GM12878 (cell line): ENCODE measurements around the gene NF1. TPM values are rescaled to one million over a fixed set of nuclear protein-coding genes. Genes with fewer than 3 reads are reported as not detected.

Experiments used
- ATAC-seq: fragments of 200-7000 bp; cut with Tn5 transposase; 3 replicates; pipeline ENCODE4 v1.9.1; 2020; ENCODE audit warnings: mild to moderate bottlenecking, moderate library complexity
- BruUV-seq: library from RNA; stranded (reverse); fragments of 400-500 nt; replicated peaks from 2 replicates; lab custom pipeline; 2021; lab: Mats Ljungman, UMichigan
- CTCF ChIA-PET: fragments of 300-600 bp; sonication (Branson Sonifier 250); formaldehyde crosslinking; extraction: SDS; loops from one replicate; lab custom pipeline; 2021; ENCODE audit warnings: inconsistent platforms; lab: Yijun Ruan, JAX
- POLR2A ChIA-PET: fragments of 350-600 bp; formaldehyde crosslinking; extraction: SDS; loops from one replicate; lab custom pipeline; 2021; ENCODE audit warnings: inconsistent platforms; lab: Charles Lee
- RAD21 ChIA-PET: fragments of 300-600 bp; sonication (Branson Sonifier 250); formaldehyde crosslinking; loops from one replicate; lab custom pipeline; 2023; ENCODE audit warnings: antibody characterized with exemption; ENCODE audit not compliant: unreplicated experiment; lab: Charles Lee
- SMC1A ChIA-PET: fragments of 300-600 bp; sonication (Branson Sonifier 250); formaldehyde crosslinking; loops from one replicate; lab custom pipeline; 2023; ENCODE audit not compliant: unreplicated experiment, uncharacterized antibody; lab: Charles Lee
- DNase-seq: peaks from one replicate; pipeline ENCODE4 v3.0.0-alpha.2; 2011; ENCODE audit warnings: low read depth, low spot score
- FAIRE-seq: peaks from 3 replicates; lab custom pipeline; 2011; peaks lifted over from hg19 to GRCh38; lab: Jason Lieb, UNC
- H2AFZ ChIP-seq: 2 replicates; pipeline ENCODE4 v1.6.0; 2011; ENCODE audit warnings: low read depth, low read length, control low read depth; ENCODE audit not compliant: control insufficient read depth
- H3K27ac ChIP-seq: 2 replicates; pipeline ENCODE4 v1.5.1; 2011; ENCODE audit warnings: control low read depth; ENCODE audit not compliant: control insufficient read depth, insufficient read depth
- H3K27me3 ChIP-seq, 2 experiments: replicated peaks in 1 of 2; 2 replicates each; pipeline versions ENCODE4 v1.6.0 to v1.6.1; 2011; ENCODE audit warnings: low read length in 1 of 2; ENCODE audit not compliant: control insufficient read depth in 2 of 2, insufficient read depth in 2 of 2
- H3K36me3 ChIP-seq, 2 experiments: 2 replicates each; pipeline ENCODE4 v1.5.1; 2011; ENCODE audit warnings: low read length in 1 of 2; ENCODE audit not compliant: control insufficient read depth in 2 of 2, insufficient read depth in 2 of 2
- H3K4me1 ChIP-seq: 2 replicates; pipeline ENCODE4 v1.6.1; 2011; ENCODE audit warnings: mild to moderate bottlenecking, low read length, moderate library complexity, mixed read lengths; ENCODE audit not compliant: control insufficient read depth, insufficient read depth
- H3K4me2 ChIP-seq: 2 replicates; pipeline ENCODE4 v1.6.0; 2011; ENCODE audit warnings: control low read depth; ENCODE audit not compliant: control insufficient read depth, insufficient read depth
- H3K4me3 ChIP-seq: fragments of 200-600 bp; sonication (generic); 2 replicates; pipeline ENCODE4 v1.5.1; 2016
- H3K79me2 ChIP-seq: 2 replicates; pipeline ENCODE4 v1.6.0; 2011; ENCODE audit warnings: low read length; ENCODE audit not compliant: control insufficient read depth, insufficient read depth
- H3K9ac ChIP-seq: 2 replicates; pipeline ENCODE4 v1.8.0; 2011; ENCODE audit warnings: low read length, control low read depth, mixed read lengths; ENCODE audit not compliant: control insufficient read depth, insufficient read depth
- H3K9me3 ChIP-seq: replicated peaks from 3 replicates; pipeline ENCODE4 v1.5.1; 2011; ENCODE audit warnings: mild to moderate bottlenecking, low read length; ENCODE audit not compliant: control insufficient read depth, insufficient read depth
- H4K20me1 ChIP-seq: 2 replicates; pipeline ENCODE4 v1.6.0; 2011; ENCODE audit not compliant: control insufficient read depth, insufficient read depth
- EED ChIP-seq: sonication (generic); IDR thresholded peaks from 2 replicates; pipeline ENCODE4 v1.6.1; 2016; ENCODE audit warnings: antibody characterized with exemption, low read depth
- GATAD2B ChIP-seq: fragments of 450-650 bp; conservative IDR thresholded peaks from 2 replicates; pipeline ENCODE4 v1.6.1; 2017; ENCODE audit warnings: low read depth, mild to moderate bottlenecking, moderate library complexity
- JUNB ChIP-seq: IDR thresholded peaks from 2 replicates; pipeline ENCODE4 v1.6.1; 2016; ENCODE audit warnings: antibody characterized with exemption, mild to moderate bottlenecking
- KLF5 ChIP-seq: fragments of 450-650 bp; IDR thresholded peaks from 2 replicates; pipeline ENCODE4 v1.6.1; 2014; ENCODE audit warnings: mild to moderate bottlenecking; ENCODE audit not compliant: partially characterized antibody
- NR2C1 ChIP-seq: fragments of 450-650 bp; IDR thresholded peaks from 2 replicates; pipeline ENCODE4 v1.6.1; 2017; ENCODE audit warnings: antibody characterized with exemption, mild to moderate bottlenecking, moderate library complexity
- PAX5 ChIP-seq: IDR thresholded peaks from 2 replicates; pipeline ENCODE4 v1.6.1; 2011; ENCODE audit warnings: low read depth, low read length, borderline replicate concordance
- PKNOX1 ChIP-seq: fragments of 450-650 bp; IDR thresholded peaks from 2 replicates; pipeline ENCODE4 v1.6.1; 2016; ENCODE audit warnings: mild to moderate bottlenecking
- POLR2A ChIP-seq: IDR thresholded peaks from 2 replicates; pipeline ENCODE4 v1.6.1; 2011; ENCODE audit warnings: low read depth, mild to moderate bottlenecking, low read length
- POLR2AphosphoS5 ChIP-seq: IDR thresholded peaks from 2 replicates; pipeline ENCODE4 v1.6.1; 2011; ENCODE audit warnings: mild to moderate bottlenecking, low read length, inconsistent platforms
- PRDM15 ChIP-seq: fragments of 450-650 bp; formaldehyde crosslinking; IDR thresholded peaks from 2 replicates; pipeline ENCODE4 v1.4.0; 2020; ENCODE audit warnings: mild to moderate bottlenecking, moderate library complexity
- RB1 ChIP-seq: fragments of 450-650 bp; formaldehyde crosslinking; IDR thresholded peaks from 2 replicates; pipeline ENCODE4 v1.6.1; 2017; ENCODE audit warnings: mild to moderate bottlenecking, borderline replicate concordance
- RUNX3 ChIP-seq: IDR thresholded peaks from 2 replicates; pipeline ENCODE4 v1.6.1; 2012; ENCODE audit warnings: low read length, inconsistent platforms
- SMAD5 ChIP-seq: IDR thresholded peaks from 2 replicates; pipeline ENCODE4 v1.6.1; 2016; ENCODE audit warnings: antibody characterized with exemption, low read depth
- SMC3 ChIP-seq: IDR thresholded peaks from 2 replicates; pipeline ENCODE4 v1.6.1; 2011; ENCODE audit warnings: low read length, improper control_type of control experiment, borderline replicate concordance
- SUPT20H ChIP-seq: IDR thresholded peaks from 2 replicates; pipeline ENCODE4 v1.6.1; 2011; ENCODE audit warnings: low read depth, mild to moderate bottlenecking, low read length, moderate library complexity, borderline replicate concordance; ENCODE audit not compliant: control insufficient read depth
- ZBTB4 ChIP-seq: fragments of 450-650 bp; formaldehyde crosslinking; IDR thresholded peaks from 2 replicates; pipeline ENCODE4 v1.4.0; 2022; ENCODE audit warnings: mild to moderate bottlenecking, moderate library complexity
- ZNF384 ChIP-seq: IDR thresholded peaks from 2 replicates; pipeline ENCODE4 v1.6.1; 2012; ENCODE audit warnings: low read depth, mild to moderate bottlenecking, low read length, improper control_type of control experiment, borderline replicate concordance
- WGBS: methylation state at CpG from one replicate; pipeline ENCODE4 v1.1.6; 2016; ENCODE audit warnings: low lambda C conversion rate; ENCODE audit not compliant: insufficient replicate concordance, insufficient coverage; ENCODE audit errors: missing lambda C conversion rate; 5-methylcytosine and 5-hydroxymethylcytosine counted together
- in situ Hi-C: fragments of 300-500 bp; cut with MboI; formaldehyde crosslinking; loops from 9 replicates; pipeline ENCODE4 v1.14.3; 2018; ENCODE audit warnings: mixed read lengths
- intact Hi-C: fragments of 100-400 bp; cut with micrococcal nuclease; formaldehyde crosslinking; loops from one replicate; pipeline ENCODE4 v1.14.2; 2022; ENCODE audit not compliant: unreplicated experiment
- polyA plus RNA-seq, 11 experiments: library from polyadenylated mRNA; depleted of rRNA in 4 of 11; unstranded in 6 of 11; stranded (reverse) in 5 of 11; fragments of >200 nt; fragmentation: Nextera tagmentation in 4 of 11; fragmentation: Illumina TruSeq in 1 of 11; extraction: Ambion mirVana in 4 of 11; extraction: Trizol in 1 of 11; gene quantifications; 1 replicate in 1 of 11; 2 replicates in 10 of 11; pipeline versions ENCODE4 v1.2.1 to v1.2.3, GENCODE V29; 2011 to 2016; ENCODE audit warnings: inconsistent platforms in 2 of 11, missing spikeins in 2 of 11, low read depth in 1 of 11
- total RNA-seq, 4 experiments: library from RNA; depleted of rRNA in 3 of 4; stranded (reverse); fragments of >200 nt in 3 of 4; fragmentation: Illumina TruSeq in 1 of 4; extraction: Trizol in 1 of 4; gene quantifications; 2 replicates each; pipeline versions ENCODE4 v1.2.1 to v1.2.3, GENCODE V29; 2013 to 2021

NF1 gene
- total and polyA plus RNA-seq, 10 of the 15 experiments (the other 5 are each of a cell fraction or from before 2014, with no cell fraction given): 2.5 to 31.8 (median 16.6) TPM

- Histone ChIP-seq H3K4me1 (peaks cover 11% of the 10 kb centered on the region), H3K9me3 (peaks cover 2% of the 10 kb centered on the region; the same call in 2 of the 3 replicates), H3K4me3 (no peak overlapping the region), H3K36me3 (peaks cover 3% of the 10 kb centered on the region in 2 experiments; a peak in 2 of 4 replicates), H2AFZ (no peak overlapping the region), H3K27me3 (no peaks in the 10 kb centered on the region), H3K9ac (no peak overlapping the region), H4K20me1 (no peaks in the 10 kb centered on the region), H3K27ac (no peak overlapping the region), H3K79me2 (peaks cover 11% of the 10 kb centered on the region), H3K4me2 (no peak overlapping the region)
- no TSS peak for BruUV-seq
- FAIRE-seq (no peak), DNase-seq (no peak), ATAC-seq (no peak)
- RAD21 ChIA-PET: no interaction called here
- 71% methylated on average over 3 of the region's 3 CpGs for WGBS
- intact Hi-C loops: no loop called here
- SMC1A ChIA-PET: no interaction called here
- POLR2A ChIA-PET: no interaction called here
- CTCF ChIA-PET: interaction anchor here (2.2 kb wide), 1 partner anchor 10 kb away, joined by 5 read pairs; no protein-coding TSS in a partner anchor
- in situ Hi-C loops: no loop called here
- no peak for TF ChIP-seq SUPT20H
- TF ChIP-seq ZBTB4 (CRISPR knock-in tag): no peak
- TF ChIP-seq PAX5: no peak
- TF ChIP-seq RB1: no peak
- TF ChIP-seq SMAD5: no peak
- TF ChIP-seq ZNF384: no peak
- 0 out of 2 replicates have a peak, but pooled peaks have one; percentile 14 for TF ChIP-seq JUNB
- TF ChIP-seq RUNX3: peak; percentile 68; the same call in 1 of the 2 replicates
- no peak for TF ChIP-seq PKNOX1
- TF ChIP-seq GATAD2B: no peak
- TF ChIP-seq POLR2A: no peak
- TF ChIP-seq KLF5: no peak
- TF ChIP-seq PRDM15 (CRISPR knock-in tag): no peak
- TF ChIP-seq SMC3: no peak
- peak; percentile 71; the same call in 1 of the 2 replicates for TF ChIP-seq EED
- TF ChIP-seq POLR2AphosphoS5: no peak
- TF ChIP-seq NR2C1: no peak
These were observed 38.2 kb downstream of the NF1 start for GRCh38 chr17:31132977-31133376.
